WERI-Rb-1 (cell line): ENCODE measurements around the gene LRRC36.

Source experiments
- DNase-seq: peaks from one replicate; pipeline ENCODE4 v3.0.0-alpha.2; 2020
- H3K27ac ChIP-seq: fragments of 250-450 bp; sonication (Bioruptor Pico); 2 replicates; pipeline ENCODE4 v1.5.1; 2020; ENCODE audit warnings: mild to moderate bottlenecking, moderate library complexity
- H3K27me3 ChIP-seq: fragments of 250-450 bp; sonication (Bioruptor Pico); 2 replicates; pipeline ENCODE4 v1.5.1; 2021; ENCODE audit warnings: mild to moderate bottlenecking, low read depth, moderate library complexity; ENCODE audit not compliant: insufficient read depth, severe bottlenecking
- H3K36me3 ChIP-seq: fragments of 250-450 bp; sonication (Bioruptor Pico); 2 replicates; pipeline ENCODE4 v1.5.1; 2020; ENCODE audit warnings: mild to moderate bottlenecking, moderate library complexity
- H3K4me3 ChIP-seq: 2 replicates; pipeline ENCODE4 v1.5.1; 2011; ENCODE audit warnings: low read depth, mild to moderate bottlenecking, control low read depth, low read length
- H3K9me3 ChIP-seq: fragments of 250-450 bp; sonication (Bioruptor Pico); 2 replicates; pipeline ENCODE4 v1.5.1; 2021; ENCODE audit warnings: mild to moderate bottlenecking, moderate library complexity; ENCODE audit not compliant: severe bottlenecking
- CTCF ChIP-seq: IDR thresholded peaks from 2 replicates; pipeline ENCODE4 v1.5.1; 2011; ENCODE audit warnings: low read depth, mild to moderate bottlenecking, control low read depth, inconsistent platforms, low read length

Gene LRRC36

GRCh38 chr16:67419502-67419901 lies 92.9 kb downstream of the LRRC36 start:
- Histone ChIP-seq H3K27me3 (no peaks in the 10 kb centered on the region), H3K27ac (peak overlapping the region; percentile 43), H3K36me3 (no peaks in the 10 kb centered on the region; the same call in 1 of the 2 replicates), H3K9me3 (no peaks in the 10 kb centered on the region), H3K4me3 (no peak overlapping the region)
- TF ChIP-seq CTCF: no peak
- peak; percentile 84 for DNase-seq

- H3K36me3 ChIP-seq: no peaks in the 10 kb centered on the region
- H3K9me3 ChIP-seq: no peaks in the 10 kb centered on the region
- no peaks in the 10 kb centered on the region for H3K27me3 ChIP-seq
- peak overlapping the region; percentile 17; the same call in 1 of the 2 replicates for H3K27ac ChIP-seq
- DNase-seq: no peak
- no peak overlapping the region for H3K4me3 ChIP-seq
- TF ChIP-seq CTCF: 0 out of 2 replicates have a peak, but pooled peaks have one; percentile 36
Observed at GRCh38 chr16:67419931-67420330, 93.3 kb downstream of the LRRC36 start.

GRCh38 chr16:67421030-67421429 lies 94.4 kb downstream of the LRRC36 start:
- H3K4me3 ChIP-seq: no peak overlapping the region
- DNase-seq: no peak
- no peak for TF ChIP-seq CTCF
- no peaks in the 10 kb centered on the region for H3K36me3 ChIP-seq
- H3K27me3 ChIP-seq: no peaks in the 10 kb centered on the region
- no peaks in the 10 kb centered on the region for H3K9me3 ChIP-seq
- H3K27ac ChIP-seq: no peak overlapping the region

- TF ChIP-seq CTCF: no peak
- Histone ChIP-seq H3K9me3 (no peaks in the 10 kb centered on the region), H3K4me3 (no peak overlapping the region), H3K27ac (no peak overlapping the region), H3K36me3 (no peaks in the 10 kb centered on the region), H3K27me3 (no peaks in the 10 kb centered on the region)
- DNase-seq: no peak
Observed at GRCh38 chr16:67423015-67423414, 96.4 kb downstream of the LRRC36 start.

- Histone ChIP-seq H3K27ac (no peak overlapping the region), H3K9me3 (no peaks in the 10 kb centered on the region), H3K4me3 (no peak overlapping the region), H3K27me3 (no peaks in the 10 kb centered on the region), H3K36me3 (no peaks in the 10 kb centered on the region)
- TF ChIP-seq CTCF: no peak
- DNase-seq: no peak
Observed at GRCh38 chr16:67423611-67424260, 97.1 kb downstream of the LRRC36 start.

- Histone ChIP-seq H3K4me3 (no peak overlapping the region), H3K9me3 (no peaks in the 10 kb centered on the region), H3K27me3 (no peaks in the 10 kb centered on the region), H3K27ac (no peak overlapping the region), H3K36me3 (no peaks in the 10 kb centered on the region)
- no peak for TF ChIP-seq CTCF
- DNase-seq: no peak
Observed at GRCh38 chr16:67424261-67424615, 97.6 kb downstream of the LRRC36 start.
